Aorta (tissue), 5 donors: ENCODE data around the gene NR6A1. TPM values are rescaled to one million over a fixed set of nuclear protein-coding genes. Genes with fewer than 3 reads are reported as not detected.

Source experiments
- ATAC-seq: fragments of 200-7000 bp; cut with Tn5 transposase; one replicate; pipeline ENCODE4 v1.9.1; 2022; ENCODE audit warnings: moderate library complexity; ENCODE audit not compliant: low FRiP score
- DNase-seq, 2 donors: peaks; one replicate each; pipeline ENCODE4 v3.0.0-alpha.2; 2020
- H3K27ac ChIP-seq, 2 donors: one replicate each; pipeline ENCODE4 v1.5.1; 2013; ENCODE audit warnings: low read length in 2 of 2, mild to moderate bottlenecking in 2 of 2, moderate library complexity in 2 of 2, control low read depth in 1 of 2, inconsistent platforms in 1 of 2, low read depth in 1 of 2
- H3K27me3 ChIP-seq, 2 donors: one replicate each; pipeline ENCODE4 v1.6.1; 2013; ENCODE audit warnings: control low read depth in 1 of 2, low read length in 1 of 2, mild to moderate bottlenecking in 1 of 2, moderate library complexity in 1 of 2; ENCODE audit not compliant: insufficient read depth in 2 of 2, control insufficient read depth in 1 of 2
- H3K36me3 ChIP-seq, 2 donors: one replicate each; pipeline ENCODE4 v1.6.1; 2013; ENCODE audit warnings: control low read depth in 1 of 2, low read length in 1 of 2, mild to moderate bottlenecking in 1 of 2; ENCODE audit not compliant: insufficient read depth in 2 of 2, control insufficient read depth in 1 of 2
- H3K4me1 ChIP-seq, 2 donors: one replicate each; pipeline ENCODE4 v1.6.1; 2013; ENCODE audit warnings: low read length in 2 of 2, control low read depth in 1 of 2, mild to moderate bottlenecking in 1 of 2, moderate library complexity in 1 of 2; ENCODE audit not compliant: insufficient read depth in 2 of 2, control insufficient read depth in 1 of 2
- H3K4me3 ChIP-seq, 2 donors: one replicate each; pipeline ENCODE4 v1.5.1; 2013; ENCODE audit warnings: low read length in 2 of 2, control low read depth in 1 of 2, mild to moderate bottlenecking in 1 of 2
- H3K9me3 ChIP-seq: one replicate; pipeline ENCODE4 v1.6.1; 2013; ENCODE audit warnings: mild to moderate bottlenecking, low read length; ENCODE audit not compliant: control insufficient read depth
- WGBS, 2 donors: extraction: QIAGEN DNeasy Blood & Tissue Kit; methylation state at CpG; one replicate each; pipeline ENCODE4 v1.1.7; 2013; 5-methylcytosine and 5-hydroxymethylcytosine counted together
- intact Hi-C, 2 donors: fragments of 100-400 bp; cut with DNase I; formaldehyde crosslinking; loops; one replicate each; pipeline versions ENCODE4 v1.14.2 to v1.15.0; 2022
- polyA plus RNA-seq, 2 donors: library from polyadenylated mRNA; stranded (reverse); fragments of 200-250 nt; gene quantifications; one replicate each; pipeline ENCODE4 v1.2.3, GENCODE V29; 2013
- total RNA-seq, 2 donors: library from RNA; stranded (reverse); fragmentation: NEBNext Ultra II Directional; extraction: Animal tissue kit (Norgen Biotek cat#: 25700); gene quantifications; one replicate each; pipeline ENCODE4 v1.2.1, GENCODE V29; 2021
- donor health status: healthy with polysubstance abuse.
- donor health status: Bipolar disorder and iron deficiency.
- donor health status: DM: no; HTN: no; CAD: no.
- donor health status: DM: no; HTN: no; CAD: no.
- donor health status: DM: yes; HTN: yes; CAD: no.

The NR6A1 gene
- total and polyA plus RNA-seq, 4 donors, result 0.26 to 1.6 (median 0.46) TPM

DNA sequence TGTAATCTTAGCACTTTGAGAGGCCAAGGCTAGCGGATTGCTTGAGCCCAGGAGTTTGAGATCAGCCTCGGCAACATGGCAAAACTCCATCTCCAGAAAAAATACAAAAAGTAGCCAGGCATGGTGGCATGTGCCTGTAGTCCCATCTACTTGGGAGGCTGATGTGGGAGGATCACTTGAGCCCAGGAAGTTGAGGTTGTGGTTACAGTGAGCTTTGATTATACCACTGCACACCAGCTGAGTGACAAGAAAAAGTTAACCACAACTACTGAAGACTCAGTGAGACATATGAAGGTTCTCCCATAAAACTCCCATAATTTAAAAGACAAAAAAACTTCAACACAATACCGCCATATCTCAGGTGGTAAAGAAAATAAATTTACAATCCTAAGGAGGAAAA is 98.0 kb downstream of the NR6A1 start:
- DNase-seq, result no peak
- WGBS, 2 donors, result 74 to 78% methylated on average over 3 of the region's 3 CpGs
- intact Hi-C loops, result no loop called here

GRCh38 chr9:124671861-124672260 is 99.2 kb downstream of the NR6A1 start:
- Histone ChIP-seq H3K4me1 (peaks cover 0 to 4% of the 10 kb centered on the region in 2 donors), H3K27me3 (no peaks in the 10 kb centered on the region), H3K36me3 (no peaks in the 10 kb centered on the region), H3K27ac (no peak overlapping the region), H3K4me3 (no peak overlapping the region), H3K9me3 (no peaks in the 10 kb centered on the region)
- intact Hi-C loops, result no loop called here
- WGBS, 2 donors, result 92 to 94% methylated on average over 6 of the region's 6 CpGs
- DNase-seq (no peak), ATAC-seq (no peak)

More for the DNA sequence above, 98.0 kb downstream of the NR6A1 start:
- no peak overlapping the region for H3K27ac ChIP-seq
- peaks cover 0 to 4% of the 10 kb centered on the region in 2 donors for H3K4me1 ChIP-seq
- no peaks in the 10 kb centered on the region for H3K9me3 ChIP-seq
- ATAC-seq, result no peak
- no peaks in the 10 kb centered on the region for H3K27me3 ChIP-seq
- no peak overlapping the region for H3K4me3 ChIP-seq
- no peaks in the 10 kb centered on the region for H3K36me3 ChIP-seq

GRCh38 chr9:124666642-124667041 is 104.5 kb downstream of the NR6A1 start:
- intact Hi-C loops, result no loop called here

DNA sequence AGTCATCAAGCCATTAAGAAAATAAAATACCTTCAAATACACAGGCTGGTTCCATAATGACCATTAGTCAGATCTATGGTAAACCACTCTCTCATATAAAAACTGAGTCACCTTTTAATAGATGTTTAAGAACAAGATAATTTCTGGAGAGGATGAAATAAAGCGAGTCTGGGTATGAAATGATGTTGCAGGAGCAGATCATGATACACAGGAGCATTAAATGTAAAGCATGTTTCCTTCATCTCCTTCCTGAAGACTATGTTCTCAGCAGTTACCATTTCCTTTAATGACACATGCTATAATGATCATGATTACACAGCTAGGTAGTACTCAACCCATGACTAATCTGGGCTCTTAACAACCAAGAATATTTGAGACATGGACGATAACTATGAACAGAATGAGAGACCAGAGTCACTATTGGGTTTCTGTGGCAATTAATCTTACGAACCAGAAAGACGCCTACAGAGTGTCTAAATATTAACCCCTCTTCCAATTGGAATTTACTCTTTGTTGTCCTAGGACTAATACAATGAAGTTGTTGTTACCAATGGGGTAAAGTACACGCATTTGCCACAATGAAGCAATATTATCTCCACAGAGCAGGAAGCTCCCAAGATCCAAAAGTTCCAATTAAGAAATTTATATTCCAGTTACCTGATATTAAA is 105.6 kb downstream of the NR6A1 start:
- DNase-seq (no peak), ATAC-seq (no peak)
- no peaks in the 10 kb centered on the region for H3K9me3 ChIP-seq
- no peaks in the 10 kb centered on the region for H3K36me3 ChIP-seq
- H3K27me3 ChIP-seq, result no peaks in the 10 kb centered on the region
- H3K4me3 ChIP-seq, result no peak overlapping the region
- H3K27ac ChIP-seq, result no peak overlapping the region
- H3K4me1 ChIP-seq, result no peaks in the 10 kb centered on the region
- intact Hi-C loops, result no loop called here
- WGBS, 2 donors, result 86 to 95% methylated on average over 5 of the region's 5 CpGs

More at GRCh38 chr9:124666642-124667041, 104.5 kb downstream of the NR6A1 start:
- Histone ChIP-seq H3K27ac (no peak overlapping the region), H3K36me3 (no peaks in the 10 kb centered on the region), H3K9me3 (no peaks in the 10 kb centered on the region), H3K27me3 (no peaks in the 10 kb centered on the region), H3K4me1 (no peaks in the 10 kb centered on the region), H3K4me3 (no peak overlapping the region)
- ATAC-seq (no peak), DNase-seq (no peak)
- WGBS, 2 donors, result 96 to 99% methylated on average over 5 of the region's 5 CpGs

DNA sequence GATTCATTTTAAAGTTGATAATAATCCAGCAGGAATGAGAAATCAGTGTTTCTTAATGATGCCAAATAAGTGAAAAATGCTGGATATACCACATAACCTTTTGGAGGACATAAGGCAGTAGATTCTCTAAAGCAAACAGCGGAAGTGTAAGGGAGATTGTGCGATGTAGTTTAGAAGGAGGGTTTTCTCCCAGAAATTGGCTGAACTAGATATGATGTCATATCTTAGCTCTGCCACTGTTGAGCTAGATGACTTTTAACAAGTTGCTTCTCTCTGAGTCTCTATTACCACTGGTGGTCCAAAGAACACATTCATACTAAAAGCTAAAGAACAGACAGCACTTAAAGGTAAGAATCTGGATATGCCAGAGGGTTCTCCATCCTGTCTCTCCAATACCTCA is 107.0 kb downstream of the NR6A1 start:
- intact Hi-C loops, result loop anchor here in 1 of 2 donors (5.0 kb wide), 1 partner anchor 48 kb away; no protein-coding TSS in a partner anchor
- H3K36me3 ChIP-seq, result no peaks in the 10 kb centered on the region
- no peak overlapping the region for H3K4me3 ChIP-seq
- no peaks in the 10 kb centered on the region for H3K27me3 ChIP-seq
- 62 to 74% methylated on average over 2 of the region's 2 CpGs for WGBS, 2 donors
- DNase-seq, result no peak
- no peaks in the 10 kb centered on the region for H3K9me3 ChIP-seq
- H3K27ac ChIP-seq, result no peak overlapping the region
- ATAC-seq, result no peak
- no peaks in the 10 kb centered on the region for H3K4me1 ChIP-seq

DNA sequence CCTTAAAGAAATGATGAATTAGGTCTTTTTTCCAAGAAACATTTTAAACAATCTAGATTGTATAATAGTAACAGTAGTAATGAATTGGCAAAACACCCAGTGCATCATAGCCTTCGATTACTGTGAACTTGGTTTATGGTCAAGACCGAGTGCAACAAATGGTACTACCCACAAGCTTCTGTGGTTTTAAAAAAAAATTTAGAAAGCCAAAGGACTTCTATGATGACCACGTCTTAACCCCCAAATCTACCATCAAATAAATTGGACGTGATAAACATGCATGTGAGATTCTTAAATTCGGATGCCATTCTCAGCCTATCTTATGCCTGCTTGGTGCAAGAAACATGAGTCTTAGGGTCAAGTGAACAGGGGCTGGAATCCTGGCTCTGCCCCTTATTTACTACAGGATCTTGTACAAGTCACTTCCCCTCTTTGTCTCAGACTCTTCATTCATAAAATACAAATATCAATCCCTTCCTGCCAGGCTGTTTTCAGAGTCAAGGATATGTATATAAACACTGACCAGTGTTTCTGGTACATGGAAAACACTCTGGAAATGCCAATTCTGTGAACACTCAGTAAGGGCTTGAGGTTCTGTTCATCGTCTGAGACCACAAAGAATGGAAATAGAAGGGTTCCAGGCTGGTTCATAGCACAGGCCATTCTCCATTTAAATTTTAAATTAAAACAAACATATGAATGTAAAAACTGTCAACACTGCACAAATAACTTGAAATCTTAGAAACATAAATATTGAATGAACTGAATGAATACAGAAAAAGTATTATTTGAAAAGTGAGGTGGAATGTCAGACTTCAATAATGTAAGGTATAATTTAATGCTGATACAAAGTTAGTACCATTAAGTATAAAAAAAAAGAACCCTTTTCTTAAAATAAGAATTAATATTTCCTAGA is 107.8 kb downstream of the NR6A1 start:
- ATAC-seq (no peak), DNase-seq (no peak)
- Histone ChIP-seq H3K9me3 (no peaks in the 10 kb centered on the region), H3K27me3 (no peaks in the 10 kb centered on the region), H3K27ac (no peak overlapping the region), H3K4me3 (no peak overlapping the region), H3K4me1 (no peaks in the 10 kb centered on the region), H3K36me3 (no peaks in the 10 kb centered on the region)
- intact Hi-C loops, result loop anchor here in 1 of 2 donors (5.0 kb wide), 1 partner anchor 49 kb away; no protein-coding TSS in a partner anchor
- WGBS, 2 donors, result 91 to 92% methylated on average over 6 of the region's 6 CpGs

GRCh38 chr9:124662561-124662960 is 108.5 kb downstream of the NR6A1 start:
- H3K27ac ChIP-seq, result no peak overlapping the region
- no peaks in the 10 kb centered on the region for H3K27me3 ChIP-seq
- no peaks in the 10 kb centered on the region for H3K9me3 ChIP-seq
- no peak overlapping the region for H3K4me3 ChIP-seq
- DNase-seq (no peak), ATAC-seq (no peak)
- intact Hi-C loops, result loop anchor here in 1 of 2 donors (5.0 kb wide), 1 partner anchor 50 kb away; no protein-coding TSS in a partner anchor
- no peaks in the 10 kb centered on the region for H3K36me3 ChIP-seq
- H3K4me1 ChIP-seq, result no peaks in the 10 kb centered on the region
- 58 to 62% methylated on average over 2 of the region's 2 CpGs for WGBS, 2 donors

DNA sequence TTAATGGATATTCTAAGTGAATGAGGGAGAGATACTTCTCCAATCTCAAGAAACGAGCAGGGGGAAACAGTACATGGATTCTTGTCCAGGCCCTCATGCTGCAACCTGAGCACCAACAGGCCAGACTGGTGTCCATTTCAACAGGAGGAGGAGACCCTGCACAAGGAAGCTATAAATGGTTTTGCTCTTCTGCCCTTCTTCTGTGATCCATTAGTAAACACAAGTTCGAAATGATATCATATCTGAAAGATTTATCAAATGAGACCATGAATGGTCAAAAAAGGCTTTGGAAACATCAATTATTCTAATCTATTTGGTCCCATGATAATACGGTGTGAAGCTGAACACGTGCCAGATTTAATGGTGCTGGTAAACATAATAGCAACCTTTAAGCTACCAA is 109.8 kb downstream of the NR6A1 start:
- WGBS, 2 donors, result 65 to 75% methylated on average over 4 of the region's 4 CpGs
- DNase-seq (no peak), ATAC-seq (no peak)
- H3K4me3 ChIP-seq, result no peak overlapping the region
- H3K27me3 ChIP-seq, result no peaks in the 10 kb centered on the region
- no peaks in the 10 kb centered on the region for H3K4me1 ChIP-seq
- intact Hi-C loops, result loop anchor here in 1 of 2 donors (5.0 kb wide), 1 partner anchor 51 kb away; no protein-coding TSS in a partner anchor
- no peaks in the 10 kb centered on the region for H3K9me3 ChIP-seq
- H3K27ac ChIP-seq, result no peak overlapping the region
- no peaks in the 10 kb centered on the region for H3K36me3 ChIP-seq
